ENCODE results near the gene COQ7.

Gene COQ7

GRCh38 chr16:19067349-19068236 is at the start of gene COQ7:
TSS of gene COQ7 (plus strand) at chr16:19067614. CDS start at chr16:19067665, 51 bp downstream.
- DNase-seq, result peak; percentile 96

- DNase-seq, result no peak
Observed at GRCh38 chr16:19020689-19021088, 46.7 kb upstream of the COQ7 start.

- no peak for DNase-seq
Observed at GRCh38 chr16:19021747-19022146, 45.7 kb upstream of the COQ7 start.

GRCh38 chr16:19027416-19027815 is 40.0 kb upstream of the COQ7 start:
- no peak for DNase-seq

GRCh38 chr16:19029980-19030379 is 37.4 kb upstream of the COQ7 start:
- no peak for DNase-seq

DNA sequence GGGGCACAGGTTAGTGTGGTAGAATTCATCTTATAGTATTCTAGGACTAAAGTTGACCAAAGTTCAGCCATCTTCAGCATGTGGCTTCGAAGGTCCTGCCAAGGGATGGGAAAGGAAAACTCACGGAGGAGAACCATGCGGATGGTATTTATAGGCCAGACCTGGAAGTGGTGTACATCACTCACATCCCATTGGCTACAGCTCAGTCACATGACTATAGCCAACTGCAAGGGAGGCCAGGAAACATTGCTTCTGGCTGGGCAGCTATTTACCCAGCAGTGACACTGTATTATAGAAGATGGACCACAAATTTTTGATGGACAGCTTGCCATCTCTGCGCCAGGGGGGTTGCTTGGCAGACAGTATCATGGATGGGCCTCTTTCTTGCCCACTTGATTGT is 35.7 kb upstream of the COQ7 start:
- no peak for DNase-seq

- DNase-seq, result no peak
Observed at GRCh38 chr16:19033761-19034160, 33.7 kb upstream of the COQ7 start.

GRCh38 chr16:19040400-19040799 is 27.0 kb upstream of the COQ7 start:
- DNase-seq, result no peak

DNA sequence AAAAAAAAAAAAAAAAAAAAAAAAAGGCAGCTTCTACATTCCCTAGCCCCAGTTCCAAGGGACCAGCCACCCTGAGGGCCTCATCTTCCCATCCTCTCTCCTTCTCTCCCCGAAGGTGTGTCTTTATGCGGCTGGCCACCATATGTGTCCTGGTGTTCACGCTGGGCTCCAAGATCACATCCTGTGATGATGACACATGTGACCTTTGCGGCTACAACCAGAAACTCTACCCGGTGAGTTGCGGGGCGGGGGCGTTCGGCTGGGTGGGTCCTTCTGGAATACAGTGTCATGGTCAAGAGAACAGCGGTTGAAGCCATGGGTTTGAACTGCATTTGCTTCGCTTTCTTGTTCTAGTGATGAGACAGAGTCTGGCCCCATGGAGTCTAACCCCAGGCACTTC is 22.6 kb upstream of the COQ7 start:
- DNase-seq, result no peak

DNA sequence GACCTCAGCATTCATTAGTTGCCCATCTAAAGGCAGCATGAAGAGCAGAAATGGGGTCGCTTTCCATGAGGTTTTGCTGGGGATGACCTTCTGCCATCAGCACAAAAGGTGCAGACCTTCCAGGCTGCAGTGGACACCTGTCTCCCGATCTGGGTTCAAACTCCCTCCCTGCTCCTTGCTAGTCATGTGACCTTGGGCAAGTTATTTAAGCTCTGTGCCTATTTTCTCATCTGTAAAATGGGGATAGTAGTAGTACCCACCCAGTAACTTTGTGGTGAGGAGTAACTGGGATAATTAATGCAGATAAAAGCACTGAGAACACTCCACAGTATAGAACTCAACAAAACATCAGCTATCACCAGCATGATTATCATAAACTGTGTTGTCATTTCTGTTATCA is 21.4 kb upstream of the COQ7 start:
- DNase-seq, result no peak

DNA sequence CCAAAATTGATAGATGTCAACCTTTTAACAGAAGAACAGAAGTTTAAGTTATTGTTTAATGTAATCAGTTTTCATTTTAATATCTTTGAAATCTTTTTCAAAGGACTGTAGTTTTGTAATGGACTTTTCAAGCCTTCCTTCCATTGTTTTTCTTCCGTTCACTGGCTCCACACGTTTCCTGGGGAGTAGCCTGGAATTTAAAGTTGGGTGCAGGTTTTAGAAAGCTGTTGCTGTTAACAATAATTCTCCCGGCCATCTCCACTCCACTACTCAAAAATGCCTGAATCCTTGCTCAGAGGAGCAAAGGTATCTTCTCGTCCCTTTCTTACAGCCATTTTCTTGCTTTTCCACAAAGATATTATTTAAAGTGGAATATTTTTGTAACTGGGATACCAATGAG is 4.7 kb upstream of the COQ7 start:
- DNase-seq, result no peak

GRCh38 chr16:19066988-19067348 is 446 bp upstream of the COQ7 start:
- no peak for DNase-seq

- no peak for DNase-seq
Observed at GRCh38 chr16:19068237-19068815, 912 bp downstream of the COQ7 start.

DNA sequence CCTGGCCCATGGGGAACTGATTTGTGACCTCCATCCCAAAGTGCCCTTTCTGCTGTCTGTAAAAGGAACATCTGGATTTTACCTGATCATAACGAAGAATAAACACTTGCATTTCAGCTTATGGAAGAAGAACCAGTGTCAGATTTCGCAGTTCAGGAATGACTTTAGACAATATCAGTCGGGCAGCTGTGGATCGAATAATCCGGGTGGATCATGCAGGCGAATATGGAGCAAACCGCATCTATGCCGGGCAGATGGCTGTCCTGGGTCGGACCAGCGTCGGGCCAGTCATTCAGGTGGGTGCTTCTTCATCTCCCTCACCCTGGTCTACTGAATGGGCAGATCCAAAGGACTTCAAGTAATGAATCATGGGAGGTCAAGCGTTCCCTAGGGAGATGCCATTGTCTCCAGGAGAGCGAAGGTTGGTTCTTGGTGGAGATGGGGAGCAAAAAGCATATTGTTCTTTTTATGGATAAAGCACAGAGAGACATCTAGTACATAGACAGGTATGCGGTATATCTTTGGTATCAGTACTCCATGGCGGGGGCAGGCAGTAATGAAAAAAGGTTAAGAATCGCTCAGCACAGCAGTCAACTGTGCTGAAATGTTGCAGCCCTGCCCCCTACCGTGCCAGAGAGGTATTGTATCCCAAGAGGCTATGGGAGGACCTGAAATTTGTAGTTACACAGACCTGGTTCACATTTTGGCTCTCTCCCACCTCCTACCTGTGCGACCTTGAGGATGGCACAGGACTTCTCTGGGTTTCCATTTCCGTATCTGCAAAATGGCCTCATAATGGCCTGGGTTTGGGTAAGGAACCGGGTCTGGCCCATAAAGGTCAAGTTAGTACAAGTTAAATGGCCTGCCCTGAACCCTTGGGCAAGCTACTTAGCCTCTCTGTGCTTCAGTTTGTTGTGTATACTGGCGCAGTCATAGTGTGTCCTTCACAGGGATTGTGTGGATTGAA is 4.7 kb downstream of the COQ7 start:
- DNase-seq, result peak; percentile 16

DNA sequence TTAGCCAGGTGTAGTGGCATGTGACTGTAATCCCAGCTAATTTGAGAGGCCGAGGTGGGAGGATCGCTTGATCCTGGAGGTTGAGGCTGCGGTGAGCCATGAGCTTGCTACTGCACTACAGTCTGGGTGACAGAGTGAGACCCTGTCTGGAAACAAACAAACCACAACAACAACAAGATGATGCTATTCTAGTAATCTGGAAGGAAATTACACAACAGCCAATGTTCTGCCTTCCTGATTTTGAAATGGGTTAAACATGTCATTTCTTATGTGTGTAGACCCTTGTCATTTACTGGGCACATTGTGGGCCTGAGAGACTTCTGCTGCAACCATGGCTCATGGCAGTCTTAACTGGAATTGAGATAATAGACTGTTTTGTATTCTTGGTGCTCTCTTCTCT is 5.9 kb downstream of the COQ7 start:
- no peak for DNase-seq

DNA sequence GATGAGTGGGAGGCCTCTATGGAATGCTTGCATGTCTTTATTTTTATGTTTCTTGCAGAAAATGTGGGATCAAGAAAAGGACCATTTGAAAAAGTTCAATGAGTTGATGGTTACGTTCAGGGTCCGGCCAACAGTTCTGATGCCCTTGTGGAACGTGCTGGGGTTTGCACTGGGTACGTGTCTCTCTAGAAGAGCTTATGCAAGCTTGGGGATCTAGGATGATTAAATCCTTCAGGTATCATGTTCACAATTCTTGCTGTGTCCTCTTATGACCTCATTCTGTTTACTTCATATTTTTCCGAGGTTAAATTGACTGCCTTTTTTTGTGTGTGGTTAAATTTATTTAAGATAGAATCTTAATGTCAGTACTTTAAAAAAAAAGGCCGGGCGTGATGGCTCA is 6.4 kb downstream of the COQ7 start:
- DNase-seq, result no peak

DNA sequence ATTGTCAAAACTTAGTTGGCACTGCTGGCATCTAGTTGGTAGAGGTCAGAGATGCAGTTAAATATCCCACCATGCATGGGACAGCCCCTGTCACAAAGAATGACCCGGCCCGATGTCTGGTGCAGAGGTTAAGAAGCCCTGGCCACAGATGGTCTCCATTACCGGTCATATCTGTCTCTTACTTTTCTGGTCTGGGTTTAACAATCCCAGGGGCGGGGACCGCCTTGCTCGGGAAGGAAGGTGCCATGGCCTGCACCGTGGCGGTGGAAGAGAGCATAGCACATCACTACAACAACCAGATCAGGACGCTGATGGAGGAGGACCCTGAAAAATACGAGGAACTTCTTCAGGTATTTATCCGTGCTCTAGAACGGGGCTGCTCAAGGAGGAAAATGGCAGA is 8.1 kb downstream of the COQ7 start:
- DNase-seq, result no peak

DNA sequence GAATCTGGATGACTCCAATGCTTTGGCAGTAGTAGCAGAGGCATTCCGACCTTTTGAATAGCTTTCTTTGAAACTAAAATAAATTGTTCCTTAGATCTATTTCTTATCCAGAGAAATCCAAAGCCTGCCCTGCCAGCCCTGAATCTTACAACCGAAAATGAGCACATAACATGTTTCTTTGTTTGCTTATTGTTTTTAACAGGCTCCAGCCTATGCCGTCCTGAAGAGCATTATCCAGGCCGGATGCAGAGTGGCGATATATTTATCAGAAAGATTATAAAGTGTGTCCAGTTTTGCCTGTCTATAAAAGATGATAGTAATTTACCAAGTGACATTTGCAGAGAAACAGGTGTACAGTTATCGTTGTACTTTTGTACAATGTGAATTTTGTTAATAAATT is 10.5 kb downstream of the COQ7 start:
- DNase-seq, result no peak

- DNase-seq, result no peak
Observed at GRCh38 chr16:19083670-19084069, 16.3 kb downstream of the COQ7 start.

DNA sequence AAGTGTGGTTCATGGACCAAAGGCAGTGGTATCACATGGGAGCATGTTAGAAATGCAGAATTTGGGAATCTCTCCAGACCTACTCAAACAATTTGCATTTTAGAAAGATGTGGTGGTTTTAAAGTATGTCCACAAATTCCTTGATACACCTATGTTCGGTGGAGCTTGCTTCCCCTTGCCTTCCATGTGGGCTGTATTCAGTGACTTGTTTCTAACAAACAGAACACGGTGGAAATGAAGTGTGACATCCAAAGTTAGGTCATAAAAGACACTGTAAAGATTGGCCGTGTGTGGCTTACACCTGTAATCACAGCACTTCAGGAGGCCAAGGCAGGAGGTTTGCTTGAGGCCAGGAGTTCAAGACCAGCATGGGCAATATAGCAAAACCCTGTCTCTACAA is 16.7 kb downstream of the COQ7 start:
- no peak for DNase-seq

DNA sequence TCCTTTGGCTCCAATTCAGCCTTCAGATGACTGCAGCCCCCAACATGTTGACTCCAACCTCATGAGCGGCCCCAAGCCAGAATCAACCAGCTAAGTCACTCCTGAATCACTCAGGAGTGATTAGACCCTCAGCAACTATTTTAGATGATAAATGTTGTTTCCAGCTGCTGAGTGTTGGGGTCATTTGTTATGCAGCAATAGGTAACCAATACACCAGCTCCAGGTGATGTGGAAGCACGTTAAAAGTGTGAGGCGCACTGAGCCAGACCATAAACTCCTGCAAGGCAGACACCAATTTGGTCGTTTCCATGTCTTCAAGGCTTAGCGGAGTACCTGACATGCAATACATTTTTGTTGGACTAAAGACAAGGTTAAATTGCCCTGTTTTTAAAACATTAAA is 17.5 kb downstream of the COQ7 start:
- no peak for DNase-seq

GRCh38 chr16:19085679-19086200 is 18.3 kb downstream of the COQ7 start:
- no peak for DNase-seq
